ENCODE data around the gene NEURL1. TPM values are rescaled to one million over a fixed set of nuclear protein-coding genes. Genes with fewer than 3 reads are reported as not detected.
"Not testable (repeated sequence)": the region's sequence is repeated elsewhere in the genome, so short reads cannot be mapped to it uniquely, and the experiment has no call there.

Gene NEURL1
- total RNA-seq, 1 experiment from 2014 or later, result 0.06 TPM

GRCh38 chr10:103493916-103494877, 692 bp downstream of the NEURL1 start:
- DNase-seq (ENCODE audit: low read depth), result no peak

- DNase-seq (ENCODE audit: low read depth), result no peak
These were observed 1.8 kb downstream of the NEURL1 start for GRCh38 chr10:103495321-103495720.

GRCh38 chr10:103497161-103497915, 3.8 kb downstream of the NEURL1 start:
- DNase-seq (ENCODE audit: low read depth), result no peak

- no peak for DNase-seq (ENCODE audit: low read depth)
These were observed 5.6 kb downstream of the NEURL1 start for GRCh38 chr10:103498936-103499638.

GRCh38 chr10:103499881-103500280, 6.4 kb downstream of the NEURL1 start:
- DNase-seq (ENCODE audit: low read depth), result no peak

GRCh38 chr10:103500481-103500880, 7.0 kb downstream of the NEURL1 start:
- DNase-seq (ENCODE audit: low read depth), result no peak

- no peak for DNase-seq (ENCODE audit: low read depth)
These were observed 7.7 kb downstream of the NEURL1 start for GRCh38 chr10:103501186-103501585.

- no peak for DNase-seq (ENCODE audit: low read depth)
These were observed 9.6 kb downstream of the NEURL1 start for GRCh38 chr10:103502849-103503660.

GRCh38 chr10:103503777-103504176, 10.3 kb downstream of the NEURL1 start:
- DNase-seq (ENCODE audit: low read depth), result not testable (repeated sequence)

GRCh38 chr10:103504181-103504783, 10.8 kb downstream of the NEURL1 start:
- DNase-seq (ENCODE audit: low read depth), result peak; percentile 97

- DNase-seq (ENCODE audit: low read depth), result no peak
These were observed 12.6 kb downstream of the NEURL1 start for GRCh38 chr10:103506061-103506460.

- DNase-seq (ENCODE audit: low read depth), result no peak
These were observed 14.0 kb downstream of the NEURL1 start for GRCh38 chr10:103507235-103508191.

GRCh38 chr10:103510046-103510685, 16.7 kb downstream of the NEURL1 start:
- no peak for DNase-seq (ENCODE audit: low read depth)

- DNase-seq (ENCODE audit: low read depth), result no peak
These were observed 17.6 kb downstream of the NEURL1 start for GRCh38 chr10:103510791-103511752.

GRCh38 chr10:103512166-103512565, 18.7 kb downstream of the NEURL1 start:
- DNase-seq (ENCODE audit: low read depth), result no peak

- no peak for DNase-seq (ENCODE audit: low read depth)
These were observed 19.3 kb downstream of the NEURL1 start for GRCh38 chr10:103512591-103513379.

Measured in LHCN-M2 (cell line).